ENCODE data around the gene IRF1. TPM values are rescaled to one million over a fixed set of nuclear protein-coding genes. Genes with fewer than 3 reads are reported as not detected.

Gene IRF1
- total and polyA plus RNA-seq, 2 of the 8 experiments (the other 6 are each of a cell fraction or from before 2014, with no cell fraction given): 4.0 to 8.5 TPM

- TF ChIP-seq CBX8 (IDR thresholded peaks at IDR 0.05; ENCODE audit: borderline replicate concordance, low read depth, low read length) (no peak), SAP30 (IDR thresholded peaks at IDR 0.05; ENCODE audit: insufficient read depth, insufficient replicate concordance, low read length) (no peak), SP4 (IDR thresholded peaks at IDR 0.05; ENCODE audit: low read length) (no peak), SUZ12 (IDR thresholded peaks at IDR 0.05; ENCODE audit: low read length) (no peak), KDM5A (IDR thresholded peaks at IDR 0.05; ENCODE audit: low read length) (no peak), BCL11A (IDR thresholded peaks at IDR 0.05; ENCODE audit: low read depth in 2 of 2, low read length in 2 of 2) (no peak), EP300 (IDR thresholded peaks at IDR 0.05; ENCODE audit: borderline replicate concordance in 1 of 2, low read depth in 2 of 2, low read length in 2 of 2) (no peak), TEAD4 (IDR thresholded peaks at IDR 0.05; ENCODE audit: low read depth, low read length) (no peak), SP1 (IDR thresholded peaks at IDR 0.05; ENCODE audit: low read depth, low read length) (no peak), NANOG (IDR thresholded peaks at IDR 0.05; ENCODE audit: insufficient read depth, low read depth, low read length, poor library complexity, severe bottlenecking) (no peak), TCF12 (IDR thresholded peaks at IDR 0.05; ENCODE audit: low read depth, low read length) (no peak), SP2 (IDR thresholded peaks at IDR 0.05; ENCODE audit: low read length) (no peak), CBX5 (IDR thresholded peaks at IDR 0.05; ENCODE audit: low read depth, low read length) (no peak), PHF8 (conservative IDR thresholded peaks at IDR 0.05; ENCODE audit: low read depth, low read length) (no peak)
Measured at GRCh38 chr5:132436936-132437335, 53.6 kb downstream of the IRF1 start.

More at GRCh38 chr5:132436936-132437335, 53.6 kb downstream of the IRF1 start:
- no peaks in the 10 kb centered on the region for H3K36me3 ChIP-seq (ENCODE audit: control insufficient read depth in 2 of 4, insufficient read depth in 4 of 4, low read length in 3 of 4)
- H2AFZ ChIP-seq (ENCODE audit: low read length): no peak overlapping the region
- H4K20me1 ChIP-seq (replicated peaks in 1 of 2; ENCODE audit: control insufficient read depth in 1 of 2, insufficient read depth in 2 of 2, low read length in 2 of 2): no peaks in the 10 kb centered on the region
- H3K4me1 ChIP-seq (replicated peaks in 1 of 4; ENCODE audit: control insufficient read depth in 3 of 4, insufficient read depth in 4 of 4, low read length in 3 of 4): peaks cover 0 to 7% (median 4%) of the 10 kb centered on the region in 4 experiments; a peak in 3 of 7 replicates
- FAIRE-seq (no peak), DNase-seq (ENCODE audit: low read depth in 1 of 2, low spot score in 2 of 2) (no peak)
- no peak overlapping the region for H2AK5ac ChIP-seq (ENCODE audit: low read depth, low read length)
- POLR2A ChIA-PET (ENCODE audit: partially characterized antibody): interaction anchor here (1.0 to 3.8 kb wide), 5 partner anchors 10 to 53 kb away, joined by 3 to 11 read pairs (median 4); partner anchors contain the start of gene IRF1
- H3K9ac ChIP-seq (replicated peaks in 1 of 4; ENCODE audit: extremely low read depth in 1 of 4, low read depth in 3 of 4, low read length in 3 of 4): no peak overlapping the region
- H2BK20ac ChIP-seq (ENCODE audit: low read length): no peak overlapping the region
- no peaks in the 10 kb centered on the region for H3K79me2 ChIP-seq (ENCODE audit: control insufficient read depth in 1 of 2, insufficient read depth in 2 of 2, low read length in 2 of 2)
- no peak overlapping the region for H2BK12ac ChIP-seq (ENCODE audit: low read depth, low read length)
- no peak overlapping the region for H4K5ac ChIP-seq (ENCODE audit: insufficient read length, low read depth, low read length)
- H2BK5ac ChIP-seq (ENCODE audit: low read depth, low read length): no peak overlapping the region
- H3K27me3 ChIP-seq (replicated peaks in 1 of 4; ENCODE audit: control insufficient read depth in 3 of 4, extremely low read depth in 1 of 4, insufficient read depth in 3 of 4, low read length in 3 of 4): no peaks in the 10 kb centered on the region; a peak in 1 of 7 replicates
- H3K23me2 ChIP-seq (ENCODE audit: low read depth, low read length): no peaks in the 10 kb centered on the region
- H3K4me2 ChIP-seq (ENCODE audit: insufficient read depth in 1 of 2, low read depth in 2 of 2, low read length in 2 of 2): no peak overlapping the region
- H4K91ac ChIP-seq (replicated peaks; ENCODE audit: insufficient read length, low read length): no peak overlapping the region
- H2BK15ac ChIP-seq (ENCODE audit: low read length): no peak overlapping the region
- no peak overlapping the region for H3K23ac ChIP-seq (ENCODE audit: insufficient read length)
- H2BK120ac ChIP-seq (replicated peaks; ENCODE audit: low read depth, low read length): no peak overlapping the region
- H3K9me3 ChIP-seq (ENCODE audit: insufficient read depth in 2 of 2, low read depth in 1 of 2, low read length in 1 of 2): no peaks in the 10 kb centered on the region
- no peak overlapping the region for H3K18ac ChIP-seq (ENCODE audit: extremely low read depth, low read length)
- H3K56ac ChIP-seq (replicated peaks; ENCODE audit: insufficient read length, low read depth, low read length): no peak overlapping the region
- H3K79me1 ChIP-seq (ENCODE audit: low read depth, low read length): no peaks in the 10 kb centered on the region
- 100% methylated on average over 3 of the region's 3 CpGs; no CpG with 5 or more reads in 1 of the 2 experiments for WGBS, 2 experiments (ENCODE audit: extremely low coverage in 1 of 2, insufficient coverage in 1 of 2, insufficient read length in 1 of 2, insufficient replicate concordance in 2 of 2, low coverage in 1 of 2, low lambda C conversion rate in 2 of 2, missing lambda C conversion rate in 1 of 2)
- no peak overlapping the region for H3K4me3 ChIP-seq (ENCODE audit: extremely low read depth in 1 of 4, insufficient read depth in 2 of 4, low read depth in 3 of 4, low read length in 4 of 4)
- no peak overlapping the region for H4K8ac ChIP-seq (ENCODE audit: extremely low read depth, insufficient read depth, low read length)
- CTCF ChIA-PET (ENCODE audit: partially characterized antibody): interaction anchor here (0.7 to 3.1 kb wide), 6 partner anchors 10 to 64 kb away, joined by 3 to 20 read pairs (median 3); no protein-coding TSS in a partner anchor
- H3K4ac ChIP-seq (replicated peaks; ENCODE audit: insufficient read length, low read depth, low read length): no peak overlapping the region
- H3K27ac ChIP-seq (ENCODE audit: low read depth, low read length): no peak overlapping the region
- no peak overlapping the region for H3K14ac ChIP-seq (ENCODE audit: insufficient read length)

All from H1 (cell line).